WTC11 (cell line): Measurements from ENCODE around the gene RAD50. TPM values are rescaled to one million over a fixed set of nuclear protein-coding genes. Genes with fewer than 3 reads are reported as not detected.
A peak's percentile ranks its signal among the peaks of the same experiment; 100 is the strongest.

Experiments used
- ATAC-seq: fragments of 200-7000 bp; cut with Tn5 transposase; 2 replicates; pipeline ENCODE4 v1.10.0; 2021; ENCODE audit warnings: mild to moderate bottlenecking, moderate library complexity
- CTCF ChIA-PET: fragments of 300-600 bp; sonication (Branson Sonifier 250); formaldehyde crosslinking; loops from one replicate; lab custom pipeline; 2021; ENCODE audit warnings: antibody characterized with exemption; lab: Charles Lee
- POLR2A ChIA-PET: fragments of 350-600 bp; sonication (Branson Sonifier 250); formaldehyde crosslinking; loops from one replicate; lab custom pipeline; 2021; ENCODE audit warnings: antibody characterized with exemption; lab: Charles Lee
- DNase-seq: peaks from one replicate; pipeline ENCODE4 v3.0.0; 2021; ENCODE audit warnings: low spot score
- H3K27ac Mint-ChIP-seq: 2 replicates; pipeline ENCODE4 v1.8.0; 2021; ENCODE audit warnings: mixed read lengths
- H3K27me3 Mint-ChIP-seq: 2 replicates; pipeline ENCODE4 v1.8.0; 2021; ENCODE audit warnings: low read depth, mild to moderate bottlenecking, moderate library complexity, mixed read lengths
- H3K36me3 Mint-ChIP-seq: 2 replicates; pipeline ENCODE4 v1.8.0; 2021; ENCODE audit warnings: mixed read lengths
- H3K4me1 Mint-ChIP-seq: 2 replicates; pipeline ENCODE4 v1.8.0; 2022; ENCODE audit warnings: mixed read lengths
- H3K4me3 Mint-ChIP-seq: 2 replicates; pipeline ENCODE4 v1.8.0; 2021; ENCODE audit warnings: mild to moderate bottlenecking, moderate library complexity, mixed read lengths
- H3K9me3 Mint-ChIP-seq: 2 replicates; pipeline ENCODE4 v1.8.0; 2021; ENCODE audit warnings: mixed read lengths
- FOXJ3 ChIP-seq: sonication (generic); formaldehyde crosslinking; IDR thresholded peaks from 2 replicates; pipeline ENCODE4 v1.9.0; 2021; ENCODE audit warnings: missing genetic modification reagents, mild to moderate bottlenecking, borderline replicate concordance
- HMGA2 ChIP-seq: fragments of 250-450 bp; sonication (Bioruptor Pico); IDR thresholded peaks from 2 replicates; pipeline ENCODE4 v1.4.0; 2021; ENCODE audit warnings: mild to moderate bottlenecking, moderate library complexity
- JUN ChIP-seq: sonication (generic); formaldehyde crosslinking; IDR thresholded peaks from 2 replicates; pipeline ENCODE4 v1.8.0; 2023; ENCODE audit warnings: mild to moderate bottlenecking, missing genetic modification reagents
- KAT7 ChIP-seq: sonication (generic); formaldehyde crosslinking; IDR thresholded peaks from 2 replicates; pipeline ENCODE4 v1.8.1; 2023; ENCODE audit warnings: missing genetic modification reagents, mild to moderate bottlenecking, borderline replicate concordance
- NFYB ChIP-seq: sonication (generic); formaldehyde crosslinking; conservative IDR thresholded peaks from 2 replicates; pipeline ENCODE4 v1.8.0; 2022; ENCODE audit warnings: low read depth, missing genetic modification reagents
- NR1H2 ChIP-seq: sonication (generic); formaldehyde crosslinking; IDR thresholded peaks from 2 replicates; pipeline ENCODE4 v1.9.0; 2021; ENCODE audit warnings: mild to moderate bottlenecking, moderate library complexity, missing genetic modification reagents
- RORB ChIP-seq: fragments of 250-450 bp; sonication (Bioruptor Pico); IDR thresholded peaks from 2 replicates; pipeline ENCODE4 v1.9.0; 2021; ENCODE audit warnings: mild to moderate bottlenecking
- TCF7 ChIP-seq: sonication (generic); formaldehyde crosslinking; IDR thresholded peaks from 2 replicates; pipeline ENCODE4 v1.8.0; 2022; ENCODE audit warnings: mild to moderate bottlenecking, low read depth, missing genetic modification reagents, moderate library complexity
- TEAD1 ChIP-seq: sonication (generic); formaldehyde crosslinking; IDR thresholded peaks from 2 replicates; pipeline ENCODE4 v1.8.0; 2022; ENCODE audit warnings: mild to moderate bottlenecking, missing genetic modification reagents
- ZNF121 ChIP-seq: sonication (generic); formaldehyde crosslinking; IDR thresholded peaks from 2 replicates; pipeline ENCODE4 v1.8.0; 2023; ENCODE audit warnings: missing genetic modification reagents
- ZNF416 ChIP-seq: fragments of 250-450 bp; sonication (Bioruptor Pico); IDR thresholded peaks from 2 replicates; pipeline ENCODE4 v1.9.0; 2021; ENCODE audit warnings: mild to moderate bottlenecking, inconsistent platforms
- total RNA-seq: library from RNA; stranded (reverse); gene quantifications from 3 replicates; pipeline ENCODE4 v1.2.3, GENCODE V29; 2021
- TF ChIP-seq, protein P1 (sequence below): sonication (generic); formaldehyde crosslinking; IDR thresholded peaks from 2 replicates; pipeline ENCODE4 v1.8.1; 2022; ENCODE audit warnings: mild to moderate bottlenecking, missing genetic modification reagents, moderate library complexity, borderline replicate concordance
- TF ChIP-seq, protein P2 (sequence below): sonication (generic); formaldehyde crosslinking; IDR thresholded peaks from 2 replicates; pipeline ENCODE4 v1.8.1; 2023; ENCODE audit warnings: mild to moderate bottlenecking, missing genetic modification reagents
- TF ChIP-seq, protein P3 (sequence below): sonication (generic); formaldehyde crosslinking; IDR thresholded peaks from 2 replicates; pipeline ENCODE4 v1.8.1; 2022; ENCODE audit warnings: low read depth, missing genetic modification reagents, borderline replicate concordance
- TF ChIP-seq, protein P4 (sequence below): sonication (generic); formaldehyde crosslinking; IDR thresholded peaks from 2 replicates; pipeline ENCODE4 v1.8.0; 2023; ENCODE audit warnings: missing genetic modification reagents, mild to moderate bottlenecking, borderline replicate concordance
- TF ChIP-seq, protein P5 (sequence below): sonication (generic); formaldehyde crosslinking; IDR thresholded peaks from 2 replicates; pipeline ENCODE4 v1.8.1; 2023; ENCODE audit warnings: mild to moderate bottlenecking, missing genetic modification reagents
- TF ChIP-seq, protein P6 (sequence below): fragments of 200-600 bp; IDR thresholded peaks from 2 replicates; pipeline ENCODE4 v1.8.0; 2022; ENCODE audit warnings: antibody characterized with exemption

RAD50 gene
- total RNA-seq, 1 experiment from 2014 or later = 31.1 TPM

DNA sequence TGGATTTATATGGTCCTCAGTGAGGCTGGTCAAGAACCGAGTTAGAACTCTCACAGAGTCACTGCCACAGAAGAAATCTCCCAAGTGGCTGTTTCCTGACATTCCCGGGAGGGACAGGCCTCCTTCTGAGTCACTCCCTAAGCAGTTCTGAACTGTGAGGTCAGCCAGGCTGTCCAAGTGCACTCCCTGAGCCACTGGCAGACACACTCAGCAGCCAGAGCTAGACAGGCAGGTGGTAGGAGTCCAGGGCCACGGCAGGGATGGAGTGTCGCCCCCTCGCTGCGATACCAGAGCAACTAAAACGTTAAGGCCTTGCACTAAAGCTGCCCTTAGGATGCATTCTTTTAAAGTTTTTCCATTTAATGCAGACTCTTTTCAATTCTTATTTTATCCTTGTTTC is 120.4 kb downstream of the RAD50 start:
- peak; percentile 80 for ATAC-seq
- H3K36me3 Mint-ChIP-seq = no peaks in the 10 kb centered on the region
- CTCF ChIA-PET = interaction anchor here (0.9 to 1.7 kb wide), 14 partner anchors 10 to 189 kb away, joined by 3 to 9 read pairs (median 4); partner anchors contain the start of genes CCNI2, GDF9, IL13 and KIF3A
- DNase-seq = peak; percentile 36
- peaks cover 6% of the 10 kb centered on the region for H3K4me1 Mint-ChIP-seq
- no peaks in the 10 kb centered on the region for H3K27me3 Mint-ChIP-seq
- no peaks in the 10 kb centered on the region for H3K9me3 Mint-ChIP-seq
- no peak overlapping the region for H3K27ac Mint-ChIP-seq
- TF ChIP-seq RORB = no peak
- TF ChIP-seq JUN (CRISPR knock-in tag) = no peak
- no peak for TF ChIP-seq NR1H2 (CRISPR knock-in tag)
- no peak for TF ChIP-seq TCF7 (CRISPR knock-in tag)
- TF ChIP-seq, protein P1, sequence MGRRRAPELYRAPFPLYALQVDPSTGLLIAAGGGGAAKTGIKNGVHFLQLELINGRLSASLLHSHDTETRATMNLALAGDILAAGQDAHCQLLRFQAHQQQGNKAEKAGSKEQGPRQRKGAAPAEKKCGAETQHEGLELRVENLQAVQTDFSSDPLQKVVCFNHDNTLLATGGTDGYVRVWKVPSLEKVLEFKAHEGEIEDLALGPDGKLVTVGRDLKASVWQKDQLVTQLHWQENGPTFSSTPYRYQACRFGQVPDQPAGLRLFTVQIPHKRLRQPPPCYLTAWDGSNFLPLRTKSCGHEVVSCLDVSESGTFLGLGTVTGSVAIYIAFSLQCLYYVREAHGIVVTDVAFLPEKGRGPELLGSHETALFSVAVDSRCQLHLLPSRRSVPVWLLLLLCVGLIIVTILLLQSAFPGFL = no peak
- no peak for TF ChIP-seq ZNF121 (CRISPR knock-in tag)
- TF ChIP-seq, protein P2, sequence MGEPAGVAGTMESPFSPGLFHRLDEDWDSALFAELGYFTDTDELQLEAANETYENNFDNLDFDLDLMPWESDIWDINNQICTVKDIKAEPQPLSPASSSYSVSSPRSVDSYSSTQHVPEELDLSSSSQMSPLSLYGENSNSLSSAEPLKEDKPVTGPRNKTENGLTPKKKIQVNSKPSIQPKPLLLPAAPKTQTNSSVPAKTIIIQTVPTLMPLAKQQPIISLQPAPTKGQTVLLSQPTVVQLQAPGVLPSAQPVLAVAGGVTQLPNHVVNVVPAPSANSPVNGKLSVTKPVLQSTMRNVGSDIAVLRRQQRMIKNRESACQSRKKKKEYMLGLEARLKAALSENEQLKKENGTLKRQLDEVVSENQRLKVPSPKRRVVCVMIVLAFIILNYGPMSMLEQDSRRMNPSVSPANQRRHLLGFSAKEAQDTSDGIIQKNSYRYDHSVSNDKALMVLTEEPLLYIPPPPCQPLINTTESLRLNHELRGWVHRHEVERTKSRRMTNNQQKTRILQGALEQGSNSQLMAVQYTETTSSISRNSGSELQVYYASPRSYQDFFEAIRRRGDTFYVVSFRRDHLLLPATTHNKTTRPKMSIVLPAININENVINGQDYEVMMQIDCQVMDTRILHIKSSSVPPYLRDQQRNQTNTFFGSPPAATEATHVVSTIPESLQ = no peak
- TF ChIP-seq HMGA2 (CRISPR knock-in tag) = no peak
- TF ChIP-seq NFYB = no peak
- TF ChIP-seq ZNF416 (CRISPR knock-in tag) = no peak
- TF ChIP-seq, protein P3, sequence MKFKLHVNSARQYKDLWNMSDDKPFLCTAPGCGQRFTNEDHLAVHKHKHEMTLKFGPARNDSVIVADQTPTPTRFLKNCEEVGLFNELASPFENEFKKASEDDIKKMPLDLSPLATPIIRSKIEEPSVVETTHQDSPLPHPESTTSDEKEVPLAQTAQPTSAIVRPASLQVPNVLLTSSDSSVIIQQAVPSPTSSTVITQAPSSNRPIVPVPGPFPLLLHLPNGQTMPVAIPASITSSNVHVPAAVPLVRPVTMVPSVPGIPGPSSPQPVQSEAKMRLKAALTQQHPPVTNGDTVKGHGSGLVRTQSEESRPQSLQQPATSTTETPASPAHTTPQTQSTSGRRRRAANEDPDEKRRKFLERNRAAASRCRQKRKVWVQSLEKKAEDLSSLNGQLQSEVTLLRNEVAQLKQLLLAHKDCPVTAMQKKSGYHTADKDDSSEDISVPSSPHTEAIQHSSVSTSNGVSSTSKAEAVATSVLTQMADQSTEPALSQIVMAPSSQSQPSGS = no peak
- TF ChIP-seq, protein P4, sequence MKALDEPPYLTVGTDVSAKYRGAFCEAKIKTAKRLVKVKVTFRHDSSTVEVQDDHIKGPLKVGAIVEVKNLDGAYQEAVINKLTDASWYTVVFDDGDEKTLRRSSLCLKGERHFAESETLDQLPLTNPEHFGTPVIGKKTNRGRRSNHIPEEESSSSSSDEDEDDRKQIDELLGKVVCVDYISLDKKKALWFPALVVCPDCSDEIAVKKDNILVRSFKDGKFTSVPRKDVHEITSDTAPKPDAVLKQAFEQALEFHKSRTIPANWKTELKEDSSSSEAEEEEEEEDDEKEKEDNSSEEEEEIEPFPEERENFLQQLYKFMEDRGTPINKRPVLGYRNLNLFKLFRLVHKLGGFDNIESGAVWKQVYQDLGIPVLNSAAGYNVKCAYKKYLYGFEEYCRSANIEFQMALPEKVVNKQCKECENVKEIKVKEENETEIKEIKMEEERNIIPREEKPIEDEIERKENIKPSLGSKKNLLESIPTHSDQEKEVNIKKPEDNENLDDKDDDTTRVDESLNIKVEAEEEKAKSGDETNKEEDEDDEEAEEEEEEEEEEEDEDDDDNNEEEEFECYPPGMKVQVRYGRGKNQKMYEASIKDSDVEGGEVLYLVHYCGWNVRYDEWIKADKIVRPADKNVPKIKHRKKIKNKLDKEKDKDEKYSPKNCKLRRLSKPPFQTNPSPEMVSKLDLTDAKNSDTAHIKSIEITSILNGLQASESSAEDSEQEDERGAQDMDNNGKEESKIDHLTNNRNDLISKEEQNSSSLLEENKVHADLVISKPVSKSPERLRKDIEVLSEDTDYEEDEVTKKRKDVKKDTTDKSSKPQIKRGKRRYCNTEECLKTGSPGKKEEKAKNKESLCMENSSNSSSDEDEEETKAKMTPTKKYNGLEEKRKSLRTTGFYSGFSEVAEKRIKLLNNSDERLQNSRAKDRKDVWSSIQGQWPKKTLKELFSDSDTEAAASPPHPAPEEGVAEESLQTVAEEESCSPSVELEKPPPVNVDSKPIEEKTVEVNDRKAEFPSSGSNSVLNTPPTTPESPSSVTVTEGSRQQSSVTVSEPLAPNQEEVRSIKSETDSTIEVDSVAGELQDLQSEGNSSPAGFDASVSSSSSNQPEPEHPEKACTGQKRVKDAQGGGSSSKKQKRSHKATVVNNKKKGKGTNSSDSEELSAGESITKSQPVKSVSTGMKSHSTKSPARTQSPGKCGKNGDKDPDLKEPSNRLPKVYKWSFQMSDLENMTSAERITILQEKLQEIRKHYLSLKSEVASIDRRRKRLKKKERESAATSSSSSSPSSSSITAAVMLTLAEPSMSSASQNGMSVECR (CRISPR knock-in tag) = no peak
- TF ChIP-seq, protein P5, sequence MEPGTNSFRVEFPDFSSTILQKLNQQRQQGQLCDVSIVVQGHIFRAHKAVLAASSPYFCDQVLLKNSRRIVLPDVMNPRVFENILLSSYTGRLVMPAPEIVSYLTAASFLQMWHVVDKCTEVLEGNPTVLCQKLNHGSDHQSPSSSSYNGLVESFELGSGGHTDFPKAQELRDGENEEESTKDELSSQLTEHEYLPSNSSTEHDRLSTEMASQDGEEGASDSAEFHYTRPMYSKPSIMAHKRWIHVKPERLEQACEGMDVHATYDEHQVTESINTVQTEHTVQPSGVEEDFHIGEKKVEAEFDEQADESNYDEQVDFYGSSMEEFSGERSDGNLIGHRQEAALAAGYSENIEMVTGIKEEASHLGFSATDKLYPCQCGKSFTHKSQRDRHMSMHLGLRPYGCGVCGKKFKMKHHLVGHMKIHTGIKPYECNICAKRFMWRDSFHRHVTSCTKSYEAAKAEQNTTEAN (CRISPR knock-in tag) = no peak
- no peak for TF ChIP-seq KAT7
- H3K4me3 Mint-ChIP-seq = no peak overlapping the region
- POLR2A ChIA-PET = interaction anchor here (0.9 kb wide), 1 partner anchor 143 kb away, joined by 4 read pairs; no protein-coding TSS in a partner anchor

DNA sequence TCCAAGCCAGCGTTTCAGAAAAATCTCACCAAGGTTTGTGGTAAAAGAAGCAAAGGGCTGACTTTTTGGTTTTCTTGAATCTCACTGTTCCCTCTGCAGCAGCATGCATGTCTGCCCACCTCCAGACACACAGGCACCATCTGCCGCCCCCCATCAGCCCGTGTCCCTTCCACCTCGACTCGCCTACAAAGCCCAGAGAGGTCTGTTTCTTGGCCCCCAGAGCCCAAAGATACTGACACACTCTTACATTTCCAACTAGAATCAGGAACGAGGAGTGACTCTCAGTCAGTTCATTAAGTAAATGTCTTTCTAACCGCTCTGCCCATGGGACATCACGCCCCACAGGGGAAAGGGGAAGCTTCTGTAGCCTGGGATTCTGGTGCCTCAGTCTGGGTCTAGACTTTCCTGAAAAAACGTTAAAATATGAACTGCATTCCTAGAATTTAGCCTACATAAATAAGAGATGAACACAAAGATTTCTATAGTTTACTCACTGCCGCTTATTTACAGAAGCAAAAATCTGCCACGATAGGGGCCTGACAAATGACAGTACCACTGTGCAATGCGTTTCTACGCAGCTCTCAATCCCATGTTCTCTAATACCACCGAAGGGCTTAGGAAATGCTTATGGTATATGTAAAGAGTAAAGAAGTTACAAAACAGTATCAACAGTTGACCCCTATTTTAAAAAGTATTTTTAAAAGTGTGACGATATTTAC is 121.1 kb downstream of the RAD50 start:
- H3K4me1 Mint-ChIP-seq = peaks cover 6% of the 10 kb centered on the region
- POLR2A ChIA-PET = no interaction called here
- ATAC-seq (no peak), DNase-seq (no peak)
- no peaks in the 10 kb centered on the region for H3K27me3 Mint-ChIP-seq
- H3K27ac Mint-ChIP-seq = no peak overlapping the region
- H3K9me3 Mint-ChIP-seq = no peaks in the 10 kb centered on the region
- no peak overlapping the region for H3K4me3 Mint-ChIP-seq
- CTCF ChIA-PET = interaction anchor here (0.5 to 1.7 kb wide), 16 partner anchors 9 to 188 kb away, joined by 3 to 9 read pairs (median 4); partner anchors contain the start of genes CCNI2, GDF9, IL13 and KIF3A
- H3K36me3 Mint-ChIP-seq = no peaks in the 10 kb centered on the region
- TF ChIP-seq TEAD1 (no peak), ZNF416 (CRISPR knock-in tag) (no peak), FOXJ3 (CRISPR knock-in tag) (no peak)
- TF ChIP-seq, protein P6, sequence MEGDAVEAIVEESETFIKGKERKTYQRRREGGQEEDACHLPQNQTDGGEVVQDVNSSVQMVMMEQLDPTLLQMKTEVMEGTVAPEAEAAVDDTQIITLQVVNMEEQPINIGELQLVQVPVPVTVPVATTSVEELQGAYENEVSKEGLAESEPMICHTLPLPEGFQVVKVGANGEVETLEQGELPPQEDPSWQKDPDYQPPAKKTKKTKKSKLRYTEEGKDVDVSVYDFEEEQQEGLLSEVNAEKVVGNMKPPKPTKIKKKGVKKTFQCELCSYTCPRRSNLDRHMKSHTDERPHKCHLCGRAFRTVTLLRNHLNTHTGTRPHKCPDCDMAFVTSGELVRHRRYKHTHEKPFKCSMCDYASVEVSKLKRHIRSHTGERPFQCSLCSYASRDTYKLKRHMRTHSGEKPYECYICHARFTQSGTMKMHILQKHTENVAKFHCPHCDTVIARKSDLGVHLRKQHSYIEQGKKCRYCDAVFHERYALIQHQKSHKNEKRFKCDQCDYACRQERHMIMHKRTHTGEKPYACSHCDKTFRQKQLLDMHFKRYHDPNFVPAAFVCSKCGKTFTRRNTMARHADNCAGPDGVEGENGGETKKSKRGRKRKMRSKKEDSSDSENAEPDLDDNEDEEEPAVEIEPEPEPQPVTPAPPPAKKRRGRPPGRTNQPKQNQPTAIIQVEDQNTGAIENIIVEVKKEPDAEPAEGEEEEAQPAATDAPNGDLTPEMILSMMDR = no peak
- TF ChIP-seq, protein P4 (CRISPR knock-in tag) = no peak
